Measurements from ENCODE around the gene KCTD17.
"Not testable (repeated sequence)": the region's sequence is repeated elsewhere in the genome, so short reads cannot be mapped to it uniquely, and the experiment has no call there.

Gene KCTD17

GRCh38 chr22:37060801-37061610 lies 9.5 kb downstream of the KCTD17 start:
- DNase-seq (ENCODE audit: low read depth in 2 of 2, low spot score in 1 of 2) = no peak

GRCh38 chr22:37061611-37062375 lies 10.3 kb downstream of the KCTD17 start:
- DNase-seq (ENCODE audit: low read depth in 2 of 2, low spot score in 1 of 2) = no peak

- DNase-seq (ENCODE audit: low read depth in 2 of 2, low spot score in 1 of 2) = no peak
These were observed 10.8 kb downstream of the KCTD17 start for GRCh38 chr22:37062376-37062675.

GRCh38 chr22:37062702-37063381 lies 11.3 kb downstream of the KCTD17 start:
- DNase-seq (ENCODE audit: low read depth in 2 of 2, low spot score in 1 of 2) = no peak

- no peak for DNase-seq (ENCODE audit: low read depth in 2 of 2, low spot score in 1 of 2)
These were observed 12.2 kb downstream of the KCTD17 start for GRCh38 chr22:37063431-37064420.

GRCh38 chr22:37064553-37064952 lies 13.0 kb downstream of the KCTD17 start:
- DNase-seq (ENCODE audit: low read depth in 2 of 2, low spot score in 1 of 2) = no peak

GRCh38 chr22:37065180-37065579 lies 13.6 kb downstream of the KCTD17 start:
- DNase-seq (ENCODE audit: low read depth in 2 of 2, low spot score in 1 of 2) = no peak

GRCh38 chr22:37065961-37066360 lies 14.4 kb downstream of the KCTD17 start:
- no peak for DNase-seq (ENCODE audit: low read depth in 2 of 2, low spot score in 1 of 2)

- no peak for DNase-seq (ENCODE audit: low read depth in 2 of 2, low spot score in 1 of 2)
These were observed 15.9 kb downstream of the KCTD17 start for GRCh38 chr22:37067428-37067827.

GRCh38 chr22:37068859-37069258 lies 17.3 kb downstream of the KCTD17 start:
- no peak for DNase-seq (ENCODE audit: low read depth in 2 of 2, low spot score in 1 of 2)

- DNase-seq (ENCODE audit: low read depth in 2 of 2, low spot score in 1 of 2) = no peak
These were observed 17.8 kb downstream of the KCTD17 start for GRCh38 chr22:37069319-37069718.

GRCh38 chr22:37069719-37070118 lies 18.2 kb downstream of the KCTD17 start:
- no peak for DNase-seq (ENCODE audit: low read depth in 2 of 2, low spot score in 1 of 2)

GRCh38 chr22:37070334-37070733 lies 18.8 kb downstream of the KCTD17 start:
- no peak for DNase-seq (ENCODE audit: low read depth in 2 of 2, low spot score in 1 of 2)

GRCh38 chr22:37070744-37071143 lies 19.2 kb downstream of the KCTD17 start:
- no peak for DNase-seq (ENCODE audit: low read depth in 2 of 2, low spot score in 1 of 2)

- not testable (repeated sequence) for DNase-seq (ENCODE audit: low read depth in 2 of 2, low spot score in 1 of 2)
These were observed 20.5 kb downstream of the KCTD17 start for GRCh38 chr22:37071850-37072592.

GRCh38 chr22:37072673-37073072 lies 21.1 kb downstream of the KCTD17 start:
- no peak for DNase-seq (ENCODE audit: low read depth in 2 of 2, low spot score in 1 of 2)

- DNase-seq (ENCODE audit: low read depth in 2 of 2, low spot score in 1 of 2) = no peak
These were observed 23.0 kb downstream of the KCTD17 start for GRCh38 chr22:37074537-37074936.

- no peak for DNase-seq (ENCODE audit: low read depth in 2 of 2, low spot score in 1 of 2)
These were observed 23.5 kb downstream of the KCTD17 start for GRCh38 chr22:37075046-37075445.

- DNase-seq (ENCODE audit: low read depth in 2 of 2, low spot score in 1 of 2) = no peak
These were observed 24.4 kb downstream of the KCTD17 start for GRCh38 chr22:37075822-37076433.
